Mesendoderm (in vitro differentiated cells): Measurements from ENCODE around the gene NMT1.

ENCODE experiments used
- DNase-seq: peaks from one replicate; pipeline ENCODE4 v3.0.0; 2013
- H2AK5ac ChIP-seq: 2 replicates; pipeline ENCODE4 v1.6.1; 2013; ENCODE audit warnings: low read length, inconsistent platforms
- H2BK120ac ChIP-seq: 2 replicates; pipeline ENCODE4 v1.6.1; 2013; ENCODE audit warnings: low read depth, mild to moderate bottlenecking, low read length, moderate library complexity, mixed read lengths
- H2BK15ac ChIP-seq: replicated peaks from 2 replicates; pipeline ENCODE4 v1.6.1; 2013; ENCODE audit warnings: low read depth, mild to moderate bottlenecking, moderate library complexity
- H2BK5ac ChIP-seq: 2 replicates; pipeline ENCODE4 v1.6.1; 2013; ENCODE audit warnings: low read length, inconsistent platforms
- H3K18ac ChIP-seq: 2 replicates; pipeline ENCODE4 v1.6.1; 2013; ENCODE audit warnings: mild to moderate bottlenecking, low read length, mixed read lengths
- H3K23ac ChIP-seq: one replicate; pipeline ENCODE4 v1.6.1; 2013; ENCODE audit warnings: low read length
- H3K27ac ChIP-seq: 2 replicates; pipeline ENCODE4 v1.5.1; 2013; ENCODE audit warnings: low read depth, mild to moderate bottlenecking, inconsistent platforms, low read length, moderate library complexity
- H3K27me3 ChIP-seq: 2 replicates; pipeline ENCODE4 v1.6.1; 2013; ENCODE audit warnings: low read length, control low read depth, mild to moderate bottlenecking, inconsistent platforms; ENCODE audit not compliant: insufficient read depth, poor library complexity
- H3K36me3 ChIP-seq: 2 replicates; pipeline ENCODE4 v1.6.1; 2013; ENCODE audit warnings: low read length, inconsistent platforms; ENCODE audit not compliant: control insufficient read depth, insufficient read depth
- H3K4ac ChIP-seq: one replicate; pipeline ENCODE4 v1.6.1; 2013; ENCODE audit warnings: low read depth, mild to moderate bottlenecking, low read length, moderate library complexity
- H3K4me1 ChIP-seq: 2 replicates; pipeline ENCODE4 v1.6.1; 2013; ENCODE audit warnings: low read depth, low read length, inconsistent platforms; ENCODE audit not compliant: control insufficient read depth
- H3K4me2 ChIP-seq: 2 replicates; pipeline ENCODE4 v1.6.1; 2013; ENCODE audit warnings: low read length
- H3K4me3 ChIP-seq: 2 replicates; pipeline ENCODE4 v1.5.1; 2013; ENCODE audit warnings: mild to moderate bottlenecking, low read length
- H3K56ac ChIP-seq: one replicate; pipeline ENCODE4 v1.6.1; 2013; ENCODE audit warnings: low read length
- H3K79me1 ChIP-seq: 2 replicates; pipeline ENCODE4 v1.6.1; 2013; ENCODE audit warnings: low read length, inconsistent platforms
- H3K79me2 ChIP-seq: 2 replicates; pipeline ENCODE4 v1.6.1; 2013; ENCODE audit warnings: mild to moderate bottlenecking, low read length; ENCODE audit not compliant: control insufficient read depth, insufficient read depth
- H3K9ac ChIP-seq: 2 replicates; pipeline ENCODE4 v1.6.1; 2013; ENCODE audit warnings: low read length, inconsistent platforms
- H4K5ac ChIP-seq: one replicate; pipeline ENCODE4 v1.6.1; 2013; ENCODE audit warnings: low read length
- H4K8ac ChIP-seq: one replicate; pipeline ENCODE4 v1.6.1; 2013; ENCODE audit warnings: low read depth, mild to moderate bottlenecking, control low read depth, low read length, moderate library complexity
- WGBS: extraction: QIAGEN DNeasy Blood & Tissue Kit; methylation state at CpG from one replicate; pipeline ENCODE4 v1.1.7; 2013; ENCODE audit warnings: low lambda C conversion rate, missing lambda C conversion rate; ENCODE audit not compliant: insufficient coverage; ENCODE audit errors: extremely low coverage; 5-methylcytosine and 5-hydroxymethylcytosine counted together

The NMT1 gene

GRCh38 chr17:45143094-45143670 is 82.1 kb downstream of the NMT1 start:
- Histone ChIP-seq H2BK5ac (no peak overlapping the region), H4K5ac (no peak overlapping the region), H3K4ac (no peak overlapping the region), H3K79me2 (no peaks in the 10 kb centered on the region), H2AK5ac (peak overlapping the region; percentile 58), H3K79me1 (peaks cover 2% of the 10 kb centered on the region), H4K8ac (no peak overlapping the region), H2BK15ac (no peak overlapping the region), H3K27ac (peak overlapping the region; percentile 91), H3K36me3 (no peaks in the 10 kb centered on the region), H2BK120ac (no peak overlapping the region), H3K4me3 (no peak overlapping the region), H3K56ac (peak overlapping the region; percentile 90), H3K4me1 (peaks cover 11% of the 10 kb centered on the region), H3K27me3 (no peaks in the 10 kb centered on the region), H3K9ac (peak overlapping the region; percentile 87), H3K18ac (peak overlapping the region; percentile 68), H3K4me2 (peak overlapping the region; percentile 80), H3K23ac (peak overlapping the region; percentile 89)
- peak; percentile 29 for DNase-seq
- no CpG with 5 or more reads among the region's 13 CpGs for WGBS

DNA sequence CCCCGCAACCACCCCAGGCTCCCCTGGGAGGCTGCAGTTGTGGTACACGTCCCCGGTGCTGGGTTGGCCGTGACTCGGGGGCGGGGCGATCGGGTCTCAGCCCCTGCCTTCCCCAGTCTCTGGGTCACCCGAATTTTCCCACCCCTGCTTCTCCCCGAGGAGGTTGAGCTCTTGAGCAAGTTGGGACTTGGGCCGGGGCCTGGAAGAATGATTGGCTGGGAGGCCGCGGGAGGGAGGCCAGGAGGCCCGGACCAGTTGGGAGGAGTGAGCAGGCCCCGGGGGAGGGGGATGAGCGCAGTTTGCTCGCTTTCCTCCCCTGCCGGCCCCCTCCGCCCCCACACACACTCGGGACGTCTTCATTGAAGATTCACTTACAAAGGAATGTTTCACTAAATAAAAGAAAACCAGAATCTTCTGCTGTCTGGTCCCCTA is 82.7 kb downstream of the NMT1 start:
- Histone ChIP-seq H3K36me3 (no peaks in the 10 kb centered on the region), H3K23ac (peak overlapping the region; percentile 74), H2BK5ac (peak overlapping the region; percentile 40), H3K27ac (peak overlapping the region; percentile 91), H2BK120ac (no peak overlapping the region), H4K8ac (peak overlapping the region; percentile 66), H3K4me1 (peaks cover 11% of the 10 kb centered on the region), H3K79me2 (no peaks in the 10 kb centered on the region), H3K9ac (peak overlapping the region; percentile 87), H3K4ac (peak overlapping the region; percentile 46), H3K18ac (peak overlapping the region; percentile 68), H3K4me3 (peak overlapping the region; percentile 46), H3K79me1 (peaks cover 2% of the 10 kb centered on the region), H4K5ac (no peak overlapping the region), H2BK15ac (no peak overlapping the region), H3K27me3 (no peaks in the 10 kb centered on the region), H3K4me2 (peak overlapping the region; percentile 80), H3K56ac (peak overlapping the region; percentile 90), H2AK5ac (no peak overlapping the region)
- peak; percentile 91 for DNase-seq
- WGBS = no CpG with 5 or more reads among the region's 21 CpGs

DNA sequence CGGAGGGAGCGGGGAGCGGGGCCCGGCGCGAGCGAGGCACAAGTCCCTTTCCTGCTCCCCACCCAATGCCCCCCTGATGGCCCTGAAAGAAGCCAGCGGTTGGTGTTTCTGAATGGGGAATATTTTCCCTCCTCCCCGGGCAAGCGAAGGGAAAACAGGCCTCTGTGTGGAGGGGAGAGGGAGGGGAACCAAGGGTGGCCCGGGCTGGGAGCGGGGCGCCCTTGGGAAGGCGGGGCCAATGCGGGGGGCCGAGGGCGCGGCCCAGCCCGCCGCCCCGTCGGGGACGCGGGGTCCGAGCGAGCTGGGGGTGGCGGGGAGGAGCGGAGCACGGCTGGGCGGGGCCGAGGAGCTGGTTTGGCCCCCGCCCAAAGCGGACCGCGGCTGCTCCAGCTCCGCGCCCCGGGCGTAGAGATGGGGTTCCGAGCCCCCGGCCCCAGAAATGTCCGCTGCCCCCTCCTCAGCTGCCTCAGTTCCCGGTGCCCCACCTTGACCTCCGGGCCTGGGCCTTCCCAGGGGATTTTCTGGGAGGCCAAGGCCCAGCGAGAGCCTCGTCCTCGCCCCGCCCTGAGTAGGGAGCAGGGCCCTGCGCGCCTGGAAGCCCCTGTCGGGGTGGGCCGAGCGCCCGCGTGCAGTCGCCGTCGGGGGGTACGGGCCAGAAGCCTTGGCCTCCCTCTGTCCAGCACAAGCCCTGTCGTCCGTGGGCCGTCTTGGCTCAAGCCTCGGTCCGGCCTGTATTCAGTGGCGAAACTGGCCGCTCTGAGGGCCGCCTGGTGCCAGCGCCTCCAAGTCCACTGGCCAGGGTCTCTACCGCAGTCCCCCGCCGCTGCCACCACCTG is 83.3 kb downstream of the NMT1 start:
- Histone ChIP-seq H3K56ac (peak overlapping the region; percentile 90), H3K27ac (peak overlapping the region; percentile 91), H3K4ac (peak overlapping the region; percentile 46), H3K4me1 (peaks cover 11% of the 10 kb centered on the region), H3K79me2 (peaks cover 2% of the 10 kb centered on the region), H3K4me3 (peak overlapping the region; percentile 46), H3K36me3 (no peaks in the 10 kb centered on the region), H3K9ac (peak overlapping the region; percentile 87), H3K4me2 (peak overlapping the region; percentile 80), H2BK15ac (no peak overlapping the region), H3K23ac (peak overlapping the region; percentile 74), H4K8ac (no peak overlapping the region), H2BK120ac (no peak overlapping the region), H2BK5ac (peak overlapping the region; percentile 40), H2AK5ac (no peak overlapping the region), H4K5ac (peak overlapping the region; percentile 62), H3K18ac (peak overlapping the region; percentile 68), H3K27me3 (no peaks in the 10 kb centered on the region), H3K79me1 (peaks cover 2% of the 10 kb centered on the region)
- no peak for DNase-seq
- WGBS = no CpG with 5 or more reads among the region's 71 CpGs

DNA sequence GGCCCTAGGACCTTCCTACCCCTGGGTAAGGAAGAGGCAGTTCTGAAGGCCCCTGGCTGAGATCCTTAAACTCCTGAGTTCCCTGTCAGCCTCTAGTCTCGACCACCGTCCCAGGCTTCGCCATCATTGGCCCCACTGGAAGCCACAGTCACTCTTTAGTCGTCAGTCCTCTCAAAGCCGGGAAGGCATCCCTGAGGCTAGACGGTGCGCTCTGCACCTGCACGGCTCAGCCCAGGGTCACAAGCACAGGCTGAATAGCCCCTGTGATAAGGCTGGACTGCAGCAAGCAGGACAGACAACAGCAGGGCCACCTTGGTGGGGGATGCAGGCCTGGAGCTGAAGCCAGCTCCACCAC is 83.9 kb downstream of the NMT1 start:
- Histone ChIP-seq H4K8ac (no peak overlapping the region), H3K79me1 (peaks cover 5% of the 10 kb centered on the region), H2BK5ac (no peak overlapping the region), H3K4me3 (no peak overlapping the region), H3K79me2 (peaks cover 7% of the 10 kb centered on the region), H3K56ac (peak overlapping the region; percentile 90), H4K5ac (no peak overlapping the region), H3K4ac (peak overlapping the region; percentile 10), H3K9ac (peak overlapping the region; percentile 87), H3K27me3 (no peaks in the 10 kb centered on the region), H3K23ac (no peak overlapping the region), H3K4me2 (no peak overlapping the region), H2BK15ac (no peak overlapping the region), H3K36me3 (no peaks in the 10 kb centered on the region), H2AK5ac (no peak overlapping the region), H3K18ac (peak overlapping the region; percentile 68), H2BK120ac (no peak overlapping the region), H3K27ac (peak overlapping the region; percentile 25), H3K4me1 (peaks cover 9% of the 10 kb centered on the region)
- no peak for DNase-seq
- no CpG with 5 or more reads among the region's 8 CpGs for WGBS

DNA sequence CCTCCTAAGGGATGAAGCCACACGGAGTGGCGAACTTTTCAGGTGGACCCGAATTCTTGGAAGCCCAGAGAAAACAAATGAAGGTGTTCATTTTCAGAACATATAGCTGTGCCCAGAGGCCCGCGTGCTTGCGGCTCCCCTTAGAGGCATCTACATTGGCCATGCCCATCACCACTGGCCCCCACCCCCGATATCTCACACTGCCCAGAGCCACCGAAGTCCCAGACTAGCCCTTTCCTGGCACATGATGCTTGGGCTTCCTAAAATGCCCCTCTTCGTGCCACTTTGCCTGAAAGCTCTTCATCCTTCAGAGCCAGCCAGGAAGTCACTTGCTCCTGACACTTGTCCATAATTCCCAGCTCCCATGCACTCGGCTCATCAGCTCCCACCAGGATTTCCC is 85.0 kb downstream of the NMT1 start:
- H3K23ac ChIP-seq = no peak overlapping the region
- H3K9ac ChIP-seq = peak overlapping the region; percentile 33
- no peak overlapping the region for H2BK5ac ChIP-seq
- no peak overlapping the region for H3K4me2 ChIP-seq
- no peaks in the 10 kb centered on the region for H3K36me3 ChIP-seq
- H4K5ac ChIP-seq = no peak overlapping the region
- peaks cover 5% of the 10 kb centered on the region for H3K79me1 ChIP-seq
- no peak overlapping the region for H2BK15ac ChIP-seq
- no peaks in the 10 kb centered on the region for H3K27me3 ChIP-seq
- peak overlapping the region; percentile 86 for H2AK5ac ChIP-seq
- H2BK120ac ChIP-seq = no peak overlapping the region
- no peak for DNase-seq
- no peak overlapping the region for H3K4ac ChIP-seq
- H3K27ac ChIP-seq = no peak overlapping the region
- H3K4me3 ChIP-seq = no peak overlapping the region
- H3K4me1 ChIP-seq = peaks cover 9% of the 10 kb centered on the region
- no peak overlapping the region for H4K8ac ChIP-seq
- H3K18ac ChIP-seq = no peak overlapping the region
- peak overlapping the region; percentile 26 for H3K56ac ChIP-seq
- no CpG with 5 or more reads among the region's 10 CpGs for WGBS
- peaks cover 14% of the 10 kb centered on the region for H3K79me2 ChIP-seq
